HG03139 (cell line): Measurements from ENCODE around the gene GPR35.

Source experiments
- ATAC-seq: cut with Tn5 transposase; IDR thresholded peaks from one replicate; pipeline ENCODE4 v1.9.1; 2021; ENCODE audit not compliant: unreplicated experiment

GPR35 gene

DNA sequence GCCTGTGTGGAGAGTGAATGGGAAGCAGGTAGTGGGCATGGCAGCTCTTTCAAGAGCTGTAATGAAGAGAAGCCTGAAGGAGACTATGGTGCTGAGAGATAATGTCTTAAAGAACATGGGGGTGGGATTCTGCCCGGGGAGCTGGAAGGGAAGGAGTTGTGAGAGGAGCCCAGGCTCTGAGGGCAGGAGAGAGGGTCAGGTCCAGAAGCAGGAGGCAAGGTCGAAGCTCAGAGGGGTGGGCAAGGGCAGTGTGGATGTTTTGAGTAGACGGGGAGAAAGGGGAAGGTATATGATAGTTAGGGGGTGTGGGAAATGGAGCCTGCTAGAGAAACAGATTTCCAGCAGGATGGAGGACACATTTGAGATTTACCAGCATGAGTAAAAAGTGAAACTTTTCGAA lies 36.6 kb upstream of the GPR35 start:
- ATAC-seq = no peak

- no peak for ATAC-seq
Observed at GRCh38 chr2:240589375-240589774, 35.9 kb upstream of the GPR35 start.

DNA sequence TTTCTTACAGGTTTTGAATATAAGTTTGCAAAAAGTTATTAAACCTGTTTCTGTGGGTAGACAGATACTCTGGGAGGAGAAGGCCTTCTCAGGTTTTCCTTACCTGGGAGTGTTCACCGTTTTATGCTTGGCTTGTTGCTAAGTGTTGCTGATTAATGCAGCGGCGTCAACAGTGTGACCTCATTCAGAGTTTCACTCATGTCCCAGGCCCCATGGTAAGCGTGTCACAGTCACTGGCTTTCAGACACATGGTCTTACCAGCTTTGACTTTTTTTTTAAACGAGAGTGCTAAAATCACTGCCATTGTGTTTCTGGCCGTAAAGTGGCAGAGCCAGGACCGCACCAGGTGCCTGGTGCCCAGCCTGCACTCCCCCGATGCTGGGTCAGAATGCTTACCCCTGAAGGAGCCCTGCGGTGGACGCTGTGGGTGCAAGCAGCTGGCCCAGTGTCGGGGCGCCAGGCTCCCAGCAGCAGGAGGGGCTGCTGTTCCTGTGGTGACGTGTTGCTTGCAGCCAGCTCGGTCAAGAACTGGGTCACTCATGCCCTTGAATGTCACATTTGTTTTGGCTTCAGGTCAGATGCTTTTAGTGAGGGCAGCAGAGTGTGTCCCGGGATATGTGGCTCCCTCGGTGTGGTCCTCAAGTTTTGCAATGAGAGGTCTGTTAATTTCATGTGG lies 35.3 kb upstream of the GPR35 start:
- ATAC-seq = no peak

- ATAC-seq = no peak
Observed at GRCh38 chr2:240590681-240591111, 34.6 kb upstream of the GPR35 start.

DNA sequence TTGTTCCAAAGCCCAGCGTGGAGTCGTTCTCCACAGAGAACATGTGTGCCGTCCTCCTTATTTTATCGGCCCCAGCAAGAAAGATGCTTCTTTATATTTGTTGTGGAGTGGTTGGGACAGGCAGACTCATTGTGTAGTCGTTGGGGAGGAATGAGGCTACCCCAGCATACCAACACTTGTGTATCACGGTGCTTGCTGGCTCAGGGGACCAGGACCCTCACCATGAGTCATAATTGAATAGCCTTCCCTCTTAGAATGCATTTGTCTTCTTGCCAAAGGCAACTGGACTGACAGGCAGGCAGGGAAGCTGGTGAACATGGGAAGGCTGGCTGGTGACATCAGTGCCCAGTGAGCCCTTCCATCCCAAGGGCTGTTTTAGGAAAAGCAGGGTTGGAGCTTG lies 34.1 kb upstream of the GPR35 start:
- no peak for ATAC-seq

DNA sequence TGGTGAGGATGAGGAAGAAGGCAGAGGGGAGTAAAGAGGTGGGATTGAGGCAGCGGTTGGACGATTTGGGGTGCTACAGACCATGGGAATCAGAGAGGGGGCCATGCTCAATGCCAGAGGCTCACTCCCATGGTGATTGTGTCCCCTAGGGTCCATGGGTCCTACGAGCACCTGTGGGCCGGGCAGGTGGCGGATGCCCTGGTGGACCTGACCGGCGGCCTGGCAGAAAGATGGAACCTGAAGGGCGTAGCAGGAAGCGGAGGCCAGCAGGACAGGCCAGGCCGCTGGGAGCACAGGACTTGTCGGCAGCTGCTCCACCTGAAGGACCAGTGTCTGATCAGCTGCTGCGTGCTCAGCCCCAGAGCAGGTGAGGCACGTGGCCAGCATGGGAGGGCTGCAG lies 33.5 kb upstream of the GPR35 start:
- no peak for ATAC-seq

DNA sequence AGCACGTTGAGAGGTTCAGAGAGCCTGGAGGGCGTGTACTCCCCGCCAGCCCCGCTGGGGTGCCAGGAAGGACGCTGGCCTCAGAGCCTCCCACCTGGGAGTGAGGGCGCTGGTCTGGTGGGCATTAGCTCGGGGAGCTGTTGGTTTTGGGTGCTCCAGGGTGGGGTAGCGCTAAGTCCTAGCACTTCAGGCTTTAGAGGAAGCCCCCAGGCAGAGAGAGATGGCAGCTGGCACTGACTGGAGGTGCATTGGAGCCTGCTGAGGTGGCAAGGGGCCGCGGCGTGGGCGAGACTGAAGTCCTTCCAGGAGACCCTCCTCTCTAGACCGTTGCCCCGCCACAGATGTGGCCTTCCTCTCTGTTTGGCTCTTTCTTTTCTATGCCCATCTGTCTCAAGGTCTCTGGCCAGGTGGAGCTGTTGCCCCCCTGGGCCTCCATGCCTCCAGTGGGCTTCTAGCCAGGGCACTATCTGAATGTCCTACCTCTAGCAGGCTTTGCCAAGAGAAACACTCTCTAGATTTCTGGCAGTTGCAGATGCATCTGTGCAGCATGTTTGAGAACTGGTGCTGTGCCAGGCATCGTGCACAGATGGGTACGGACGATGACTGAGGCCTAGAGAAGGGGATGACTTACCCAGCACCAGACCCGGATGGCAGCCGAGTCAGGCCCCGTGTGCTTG lies 32.1 kb upstream of the GPR35 start:
- ATAC-seq = no peak

- ATAC-seq = no peak
Observed at GRCh38 chr2:240593703-240594451, 31.4 kb upstream of the GPR35 start.

DNA sequence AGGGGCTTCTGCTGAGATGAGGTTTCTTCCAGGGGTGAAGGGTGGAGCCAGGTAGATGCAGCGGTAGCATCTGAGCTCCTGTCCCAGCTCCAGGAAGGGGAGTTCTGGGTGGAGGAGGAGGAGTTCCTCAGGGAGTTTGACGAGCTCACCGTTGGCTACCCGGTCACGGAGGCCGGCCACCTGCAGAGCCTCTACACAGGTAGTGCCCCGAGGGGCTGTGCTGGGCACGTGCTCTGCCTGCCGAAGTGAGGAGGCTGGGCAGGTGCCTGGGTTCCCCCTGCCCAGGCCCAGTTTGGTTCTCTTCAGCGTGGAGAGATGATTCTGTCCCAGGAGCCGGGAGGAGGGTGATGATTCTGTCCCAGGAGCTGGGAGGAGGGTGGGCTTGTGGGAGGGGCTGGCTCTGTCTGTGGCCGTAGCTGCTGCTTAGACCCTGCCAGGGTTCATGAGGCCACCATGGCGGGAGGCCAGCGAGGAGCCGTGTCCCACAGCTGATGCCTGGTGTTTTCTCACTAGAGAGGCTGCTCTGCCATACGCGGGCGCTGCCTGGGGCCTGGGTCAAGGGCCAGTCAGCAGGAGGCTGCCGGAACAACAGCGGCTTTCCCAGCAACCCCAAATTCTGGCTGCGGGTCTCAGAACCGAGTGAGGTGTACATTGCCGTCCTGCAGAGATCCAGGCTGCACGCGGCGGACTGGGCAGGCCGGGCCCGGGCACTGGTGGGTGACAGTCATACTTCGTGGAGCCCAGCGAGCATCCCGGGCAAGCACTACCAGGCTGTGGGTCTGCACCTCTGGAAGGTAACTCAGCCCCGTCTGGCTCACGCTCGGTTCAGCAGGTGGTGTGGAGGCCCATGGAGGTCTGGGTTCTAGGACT lies 30.5 kb upstream of the GPR35 start:
- ATAC-seq = no peak

DNA sequence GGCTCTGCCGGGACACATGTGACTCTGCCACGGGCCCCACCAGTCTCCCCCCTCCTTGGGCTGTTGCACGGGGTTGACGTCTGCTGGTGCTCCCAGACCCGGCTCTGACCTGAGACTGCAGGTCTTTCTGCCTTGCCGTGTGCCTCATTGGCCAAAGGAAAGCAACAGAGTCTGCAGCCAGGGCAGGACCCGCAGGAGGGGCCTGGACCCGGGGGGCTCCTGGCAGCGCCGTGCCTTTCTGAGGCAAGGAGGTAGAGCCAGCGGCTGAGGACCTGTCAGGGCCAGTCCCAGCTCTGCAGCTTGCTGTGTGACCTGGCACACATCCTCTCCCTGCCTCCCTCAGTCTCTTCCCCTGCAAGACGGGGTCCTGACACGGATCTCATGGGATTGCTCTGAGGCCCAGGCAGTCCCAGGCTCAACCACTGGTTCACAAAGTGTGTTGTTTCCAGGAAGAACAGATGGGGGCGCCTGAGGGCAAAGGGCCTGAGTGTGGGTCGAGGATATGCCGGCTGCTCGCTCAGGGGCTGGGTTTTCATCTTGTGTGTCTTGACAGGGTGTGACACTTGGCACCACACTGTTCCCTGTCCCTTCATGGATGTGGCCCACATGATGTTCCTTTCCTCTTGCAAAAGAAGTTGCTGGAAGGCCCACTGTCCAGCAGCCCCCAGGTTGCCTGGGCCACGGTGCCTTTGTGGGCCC lies 29.8 kb upstream of the GPR35 start:
- no peak for ATAC-seq

DNA sequence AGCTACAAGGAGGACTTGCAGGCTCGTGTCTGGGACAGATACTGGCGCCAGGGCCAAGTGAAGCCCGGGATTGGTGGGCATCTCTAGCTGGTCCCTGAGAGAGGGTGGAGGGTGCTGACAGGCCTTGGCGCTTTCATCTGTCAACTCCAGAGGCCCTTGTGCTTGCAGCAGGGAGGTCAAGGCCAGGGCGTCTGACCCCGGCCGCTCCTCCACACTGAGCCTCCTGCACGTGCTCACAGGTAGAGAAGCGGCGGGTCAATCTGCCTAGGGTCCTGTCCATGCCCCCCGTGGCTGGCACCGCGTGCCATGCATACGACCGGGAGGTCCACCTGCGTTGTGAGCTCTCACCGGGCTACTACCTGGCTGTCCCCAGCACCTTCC lies 29.2 kb upstream of the GPR35 start:
- ATAC-seq = no peak

DNA sequence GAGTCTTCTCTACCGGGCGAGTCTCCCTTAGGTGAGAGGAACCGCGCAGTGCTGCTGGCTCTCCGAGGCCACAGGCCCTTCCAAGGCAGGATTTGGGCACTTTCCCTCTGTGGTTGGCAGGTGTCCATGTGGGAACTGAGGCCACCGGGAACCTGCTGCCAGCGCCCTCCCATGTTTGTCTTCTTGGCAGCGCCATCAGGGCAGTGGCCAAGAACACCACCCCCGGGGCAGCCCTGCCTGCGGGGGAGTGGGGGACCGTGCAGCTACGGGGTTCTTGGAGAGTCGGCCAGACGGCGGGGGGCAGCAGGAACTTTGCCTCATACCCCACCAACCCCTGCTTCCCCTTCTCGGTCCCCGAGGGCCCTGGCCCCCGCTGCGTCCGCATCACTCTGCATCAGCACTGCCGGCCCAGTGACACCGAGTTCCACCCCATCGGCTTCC lies 28.8 kb upstream of the GPR35 start:
- no peak for ATAC-seq

- ATAC-seq = no peak
Observed at GRCh38 chr2:240597054-240597418, 28.2 kb upstream of the GPR35 start.

GRCh38 chr2:240597419-240598181 lies 27.7 kb upstream of the GPR35 start:
- no peak for ATAC-seq

DNA sequence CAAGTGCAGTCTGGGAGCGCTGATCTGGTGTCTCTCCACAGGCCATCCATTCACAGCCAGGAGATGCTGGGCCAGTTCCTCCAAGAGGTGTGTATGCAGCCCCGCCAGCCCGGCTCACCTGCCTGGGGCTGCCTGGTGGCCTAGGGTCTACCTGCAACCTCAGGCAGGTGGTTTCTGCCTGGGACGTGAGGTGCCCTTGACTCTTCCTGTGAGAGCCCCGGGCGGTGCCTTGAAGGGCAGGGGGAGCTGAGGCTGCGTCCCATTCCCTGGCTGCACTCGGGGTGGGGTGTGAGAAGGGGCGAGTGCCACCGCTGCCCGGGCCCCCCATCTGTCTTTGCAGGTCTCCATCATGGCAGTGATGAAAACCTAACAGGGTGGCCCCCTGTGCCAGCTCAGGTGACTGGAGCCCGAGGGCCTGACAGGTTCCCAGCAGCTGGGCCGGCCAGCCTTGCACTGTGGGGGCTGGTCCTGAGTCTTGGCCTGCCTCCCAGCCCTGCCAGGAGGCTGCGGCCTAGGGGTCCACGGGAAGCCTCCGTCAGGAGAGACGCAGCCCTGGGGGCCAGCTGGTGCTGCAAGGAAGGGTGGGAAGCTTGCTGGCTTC lies 26.9 kb upstream of the GPR35 start:
- ATAC-seq = no peak

DNA sequence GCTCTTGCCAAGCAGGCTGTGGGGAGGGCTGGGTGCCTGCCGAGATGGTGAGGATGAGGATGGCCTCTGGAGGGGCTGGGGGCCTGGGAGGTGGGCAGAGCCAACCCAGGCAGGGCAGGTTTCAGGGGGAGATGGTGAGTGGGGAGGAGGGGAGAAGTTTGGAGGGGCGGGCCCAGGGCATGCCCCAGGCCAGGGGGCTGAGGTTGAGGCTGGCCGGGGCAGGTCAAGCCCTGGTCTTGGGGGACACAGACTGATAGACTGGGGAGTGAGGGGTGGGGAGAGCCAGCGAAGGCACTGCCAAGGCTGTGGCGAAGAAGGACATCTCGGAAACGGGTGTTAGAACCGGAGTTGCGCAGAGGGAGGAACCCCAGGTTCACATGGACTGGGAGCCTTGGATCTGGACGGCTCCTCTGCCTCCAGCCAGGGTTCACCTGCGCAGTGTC lies 26.1 kb upstream of the GPR35 start:
- no peak for ATAC-seq

DNA sequence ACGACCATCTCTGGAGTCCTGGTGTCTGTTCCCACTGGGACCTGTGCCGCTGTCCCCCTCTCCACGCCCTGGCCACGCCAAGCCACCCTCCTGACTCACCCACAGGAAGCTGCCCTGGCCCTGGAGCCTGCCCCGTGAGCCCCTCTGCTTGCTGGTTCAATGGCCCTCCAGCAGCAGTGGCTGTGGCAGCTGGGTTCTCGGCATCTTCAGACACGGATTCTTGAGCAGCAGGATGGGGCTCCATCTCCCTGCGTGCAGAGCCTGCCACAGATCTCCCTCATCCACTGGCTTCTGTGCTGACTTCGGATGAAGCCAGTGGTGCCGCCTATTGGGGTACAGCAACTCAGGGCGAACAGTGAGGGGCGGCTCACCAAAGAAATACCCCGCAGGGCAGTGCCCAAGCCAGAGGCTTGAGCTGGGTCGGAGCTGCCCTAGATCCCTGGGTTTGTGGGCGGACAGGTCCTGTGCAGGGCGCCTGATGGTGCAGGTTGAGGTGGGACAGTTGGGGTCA lies 24.8 kb upstream of the GPR35 start:
- no peak for ATAC-seq

DNA sequence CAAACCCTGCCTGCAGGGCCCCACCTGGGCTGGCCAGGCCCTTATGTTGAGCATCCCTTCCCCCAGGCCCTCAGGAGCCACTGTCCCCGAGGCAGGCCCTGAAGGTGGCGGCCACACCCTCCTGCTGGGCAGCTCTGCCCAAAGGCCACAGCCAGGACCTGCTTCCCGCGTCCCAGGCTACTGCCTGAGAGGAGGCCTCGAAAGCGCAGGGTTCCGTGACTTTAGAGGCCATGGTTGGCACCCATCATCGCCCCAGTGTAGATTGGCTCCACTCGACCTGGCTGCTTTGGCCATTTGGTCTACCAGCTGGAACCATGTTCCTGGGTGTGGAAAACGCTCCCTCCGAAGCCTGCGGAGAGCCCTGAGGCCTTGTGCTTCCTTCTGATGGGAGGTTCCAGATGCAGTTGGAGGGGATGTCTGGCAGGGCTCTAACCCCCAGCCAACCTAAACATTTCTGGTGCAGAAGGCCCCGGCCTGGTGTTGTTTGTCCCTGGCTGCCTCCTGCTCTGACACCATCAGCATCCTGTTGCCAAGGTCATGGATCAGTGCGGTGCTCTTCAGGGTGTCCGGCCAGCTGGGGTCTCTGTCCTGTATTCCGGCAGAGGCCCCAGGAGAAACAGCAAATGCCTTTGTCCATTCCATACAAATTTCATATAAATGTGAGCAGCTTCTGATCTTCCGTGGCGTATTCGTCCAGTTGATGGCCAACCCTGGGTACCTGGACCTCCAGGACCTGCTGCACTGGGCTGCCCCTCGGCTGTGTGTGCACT lies 24.0 kb upstream of the GPR35 start:
- ATAC-seq = no peak

GRCh38 chr2:240601831-240602160 lies 23.5 kb upstream of the GPR35 start:
- no peak for ATAC-seq
